RWPE1 (cell line): ENCODE results near the gene POLR3B.

Experiments used
- CTCF ChIA-PET: fragments of 350-600 bp; sonication (Branson Sonifier 250); formaldehyde crosslinking; extraction: SDS; loops from one replicate; lab custom pipeline; 2021; lab: Yijun Ruan, JAX
- POLR2A ChIA-PET: fragments of 400-600 bp; formaldehyde crosslinking; extraction: SDS; loops from one replicate; lab custom pipeline; 2020; ENCODE audit warnings: antibody characterized with exemption; ENCODE audit not compliant: low non-redundant PET; lab: Yijun Ruan, JAX
- DNase-seq: peaks from one replicate; pipeline ENCODE4 v3.0.0; 2012; ENCODE audit warnings: low spot score
- H3K27ac ChIP-seq: fragments of 450-650 bp; 2 replicates; pipeline ENCODE4 v1.5.1; 2017
- CTCF ChIP-seq: fragments of 450-650 bp; conservative IDR thresholded peaks from 2 replicates; pipeline ENCODE4 v1.5.1; 2017; ENCODE audit warnings: low read depth, mild to moderate bottlenecking

Gene POLR3B

DNA sequence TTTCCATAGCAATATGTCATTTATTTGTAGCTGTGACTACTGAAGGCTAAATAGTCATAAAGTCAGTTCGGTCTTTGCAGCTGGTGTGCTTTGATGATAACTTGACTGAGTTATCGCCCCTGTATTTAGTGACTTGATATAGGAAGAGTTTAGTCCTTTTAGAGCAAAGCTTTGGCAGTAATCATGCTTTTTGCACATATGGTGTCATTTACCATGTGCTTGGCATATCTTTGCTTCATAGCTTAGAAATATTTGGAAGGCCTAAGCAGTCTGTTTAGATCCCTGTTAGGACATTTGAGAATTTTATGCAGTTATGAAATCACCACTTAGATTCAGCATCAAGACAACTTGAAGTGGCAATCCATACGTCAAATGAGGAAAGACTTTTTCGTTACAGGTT, 31.6 kb downstream of the POLR3B start:
- no peak overlapping the region for H3K27ac ChIP-seq
- no peak for TF ChIP-seq CTCF
- POLR2A ChIA-PET: no interaction called here
- DNase-seq: no peak
- CTCF ChIA-PET: interaction anchor here (1.5 kb wide), 1 partner anchor 453 kb away, joined by 4 read pairs; no protein-coding TSS in a partner anchor

DNA sequence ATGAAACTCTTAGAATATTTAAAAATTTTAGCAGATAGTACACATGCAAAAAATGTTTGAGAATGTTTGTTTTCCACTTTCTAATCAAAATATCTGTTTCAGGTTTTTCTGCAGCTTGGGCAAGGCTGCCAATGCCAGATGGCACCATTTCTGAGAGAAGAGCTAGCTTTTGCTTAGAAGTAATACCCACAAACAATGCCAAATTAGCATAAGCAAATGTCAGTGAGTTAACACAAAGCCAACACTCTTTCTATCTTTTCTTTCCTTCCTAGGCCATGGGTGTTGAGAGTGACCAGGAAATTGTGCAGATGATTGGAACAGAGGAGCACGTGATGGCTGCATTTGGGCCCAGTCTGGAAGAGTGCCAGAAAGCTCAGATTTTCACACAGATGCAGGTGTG, 35.2 kb downstream of the POLR3B start:
- ChIA-PET POLR2A (no interaction called here), CTCF (interaction anchor here (0.5 kb wide), 1 partner anchor 19 kb away, joined by 3 read pairs; no protein-coding TSS in a partner anchor)

DNA sequence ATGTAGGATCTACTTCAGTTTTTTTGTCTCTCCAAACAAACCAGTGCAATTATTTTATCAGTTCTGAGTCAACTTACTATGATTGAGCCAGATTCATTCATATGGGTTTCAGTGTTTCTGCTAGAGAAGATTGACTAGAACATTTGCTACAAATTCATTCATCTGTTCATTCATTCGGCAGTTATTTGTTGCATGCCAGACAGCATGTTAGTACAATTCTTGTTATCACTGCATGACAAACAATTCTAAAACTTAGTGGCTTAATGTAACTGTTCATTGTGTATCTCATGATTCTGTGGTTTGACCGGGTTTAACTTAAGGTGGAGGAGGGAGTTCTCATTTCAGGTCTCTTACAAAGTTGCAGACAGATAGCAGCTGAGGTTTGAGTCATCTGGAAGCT, 52.3 kb downstream of the POLR3B start:
- ChIA-PET CTCF (no interaction called here), POLR2A (interaction anchor here (0.6 kb wide), 1 partner anchor 594 kb away, joined by 11 read pairs; no protein-coding TSS in a partner anchor)
- DNase-seq: no peak

More for the DNA sequence above, 35.2 kb downstream of the POLR3B start:
- DNase-seq: no peak
- H3K27ac ChIP-seq: no peak overlapping the region
- TF ChIP-seq CTCF: no peak

GRCh38 chr12:106412563-106412962, 55.0 kb downstream of the POLR3B start:
- DNase-seq: no peak
- TF ChIP-seq CTCF: no peak
- POLR2A ChIA-PET: no interaction called here
- CTCF ChIA-PET: no interaction called here
- no peak overlapping the region for H3K27ac ChIP-seq

More for the DNA sequence above, 52.3 kb downstream of the POLR3B start:
- no peak overlapping the region for H3K27ac ChIP-seq
- TF ChIP-seq CTCF: no peak

- CTCF ChIA-PET: no interaction called here
- no peak for TF ChIP-seq CTCF
- POLR2A ChIA-PET: no interaction called here
- no peak for DNase-seq
- H3K27ac ChIP-seq: no peak overlapping the region
Measured at GRCh38 chr12:106415134-106415533, 57.6 kb downstream of the POLR3B start.

DNA sequence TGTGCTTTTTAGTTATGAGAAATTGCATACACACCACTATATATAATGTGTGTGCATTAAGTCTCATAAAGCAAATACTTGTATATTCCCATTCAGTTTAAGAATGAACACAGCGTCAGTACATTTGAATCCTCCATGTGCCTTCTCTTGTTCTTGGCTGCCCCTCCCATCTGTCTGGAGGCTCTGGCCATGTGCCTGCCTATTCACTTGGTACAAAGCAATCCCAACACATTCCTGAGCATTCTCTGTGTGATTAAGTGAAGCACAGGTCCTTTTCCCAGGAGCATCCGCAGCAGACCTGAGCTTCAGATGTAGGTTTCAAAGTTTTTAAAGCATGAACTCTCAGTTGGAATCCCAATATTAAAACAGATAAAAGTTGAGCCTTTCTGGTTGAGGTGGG, 58.7 kb downstream of the POLR3B start:
- TF ChIP-seq CTCF: no peak
- POLR2A ChIA-PET: no interaction called here
- no peak overlapping the region for H3K27ac ChIP-seq
- no peak for DNase-seq
- CTCF ChIA-PET: no interaction called here
